GM10847 (cell line): Measurements from ENCODE around the gene METTL25.

Source experiments
- POLR2A ChIP-seq: IDR thresholded peaks from 2 replicates; pipeline ENCODE4 v1.6.1; 2011; ENCODE audit not compliant: insufficient read length; ENCODE audit errors: extremely low read depth

METTL25 gene

GRCh38 chr12:82525616-82526015 is 167.3 kb downstream of the METTL25 start:
- no peak for TF ChIP-seq POLR2A

- TF ChIP-seq POLR2A: no peak
Observed at GRCh38 chr12:82527165-82527780, 168.9 kb downstream of the METTL25 start.
